A673 (cell line): ENCODE results near the gene COMP.

ENCODE experiments used
- CTCF ChIP-seq: fragments of 300-800, 200-600 bp; sonication (generic); conservative IDR thresholded peaks from 2 replicates; pipeline ENCODE4 v1.5.1; 2017; ENCODE audit warnings: low read depth, mild to moderate bottlenecking, antibody characterized with exemption, low read length, moderate library complexity, mixed read lengths
- EZH2 ChIP-seq: fragments of 200-600 bp; sonication (generic); IDR thresholded peaks from 2 replicates; pipeline ENCODE4 v1.6.1; 2017; ENCODE audit warnings: borderline replicate concordance, low read depth, mild to moderate bottlenecking, mixed read lengths, antibody characterized with exemption, low read length; ENCODE audit not compliant: poor library complexity, severe bottlenecking

- no peak for TF ChIP-seq CTCF
- TF ChIP-seq EZH2, result no peak
These were observed 27.2 kb downstream of the COMP start for GRCh38 chr19:18763674-18764590.
